Effector CD8-positive, alpha-beta T cell (primary cell): ENCODE results near the gene KRT86.
"Not testable (repeated sequence)": the region's sequence is repeated elsewhere in the genome, so short reads cannot be mapped to it uniquely, and the experiment has no call there.

ENCODE experiments used
- DNase-seq: peaks from one replicate; lab custom pipeline; 2025; lab: John Stamatoyannopoulos, UW

The KRT86 gene

DNA sequence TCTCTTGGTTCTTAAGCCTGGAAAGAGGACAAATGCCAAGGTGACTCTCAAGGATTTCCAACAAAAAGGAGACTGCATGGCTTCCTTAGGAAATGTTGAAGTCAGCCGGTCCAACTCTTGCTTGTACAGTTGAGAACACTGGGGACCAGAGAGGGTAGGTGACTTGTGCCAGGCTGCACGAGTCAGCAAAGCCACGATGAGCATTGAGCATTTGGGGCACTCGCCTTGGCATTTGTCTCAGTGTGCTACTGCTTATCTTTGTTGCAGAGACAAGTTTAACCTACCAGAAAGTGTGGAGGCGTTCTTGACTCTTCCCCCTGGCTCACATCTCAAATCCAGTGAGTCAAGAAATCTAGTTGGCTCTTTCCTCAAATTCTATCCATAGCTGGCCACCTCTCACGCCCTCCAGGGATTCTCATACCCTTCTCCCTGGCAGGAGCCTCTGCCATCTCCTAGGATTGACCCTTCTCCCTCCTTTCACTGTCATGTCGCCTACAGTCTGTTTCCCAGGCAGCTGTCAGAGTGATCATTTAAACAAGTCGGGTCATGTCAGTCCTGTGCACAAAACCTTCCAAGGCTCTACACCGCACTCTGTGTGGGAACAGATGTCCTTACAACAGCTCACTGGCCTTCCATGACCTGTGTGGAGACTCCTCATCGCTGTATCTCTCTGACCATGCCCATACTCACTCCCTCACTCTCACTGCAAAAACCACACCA lies 64.0 kb downstream of the KRT86 start:
- no peak for DNase-seq

DNA sequence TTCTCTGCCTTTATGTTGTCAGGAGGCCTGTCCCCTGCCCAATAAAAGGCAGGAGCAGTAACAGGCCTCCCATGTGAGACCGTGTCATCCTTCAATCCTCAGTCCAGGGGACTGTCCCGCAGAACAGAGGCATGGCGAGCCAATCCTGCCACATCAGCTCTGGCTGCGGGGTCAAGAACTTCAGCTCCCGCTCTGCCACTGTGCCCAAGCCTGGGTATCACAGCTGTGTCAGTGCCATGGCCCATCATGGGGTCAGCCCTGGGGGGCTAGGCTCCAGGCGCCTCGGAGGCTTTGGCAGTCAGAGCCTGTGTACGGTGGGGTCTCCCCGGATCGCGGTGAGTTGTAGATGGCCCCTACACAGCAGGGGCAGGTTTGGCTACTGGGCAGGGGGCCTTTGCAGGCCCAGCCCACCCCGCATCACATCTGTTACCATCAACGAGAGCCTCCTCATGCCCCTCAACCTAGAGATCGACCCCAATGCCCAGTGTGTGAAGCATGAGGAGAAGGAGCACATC lies 66.7 kb downstream of the KRT86 start:
- DNase-seq, result no peak

DNA sequence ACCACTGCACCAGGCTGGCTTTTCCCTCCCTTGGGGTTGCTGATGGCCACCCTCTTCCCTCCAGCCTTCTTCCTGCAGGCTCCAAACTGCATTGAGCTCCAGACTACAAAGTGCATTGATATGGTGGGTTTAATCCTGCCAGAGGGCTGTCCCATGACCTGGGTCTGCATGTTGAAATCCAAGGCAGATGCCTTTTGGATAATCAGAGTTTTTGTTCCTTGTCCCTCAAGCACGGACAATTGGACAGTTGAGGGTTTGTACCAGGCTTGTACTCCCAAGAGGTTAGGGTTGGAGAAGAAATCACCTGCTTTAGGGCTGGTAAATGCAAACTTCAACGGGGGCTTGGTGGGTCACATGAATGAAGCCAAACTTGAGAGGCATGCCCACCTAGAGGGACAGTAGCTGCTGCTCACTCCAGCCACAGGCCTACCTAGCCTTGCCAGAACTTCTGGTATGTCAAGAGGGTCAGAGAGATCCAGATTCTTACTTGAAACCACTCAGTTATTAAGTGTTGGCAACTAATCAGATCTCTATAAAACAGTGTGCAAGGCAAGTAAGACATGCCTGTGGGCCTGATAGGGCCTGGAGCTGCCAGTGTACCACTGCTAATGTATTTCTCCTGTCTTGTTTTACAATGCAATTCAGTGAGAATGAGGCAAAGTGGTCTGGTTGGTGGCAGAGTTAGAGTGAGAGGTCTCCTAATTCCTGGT lies 68.5 kb downstream of the KRT86 start:
- DNase-seq, result no peak

DNA sequence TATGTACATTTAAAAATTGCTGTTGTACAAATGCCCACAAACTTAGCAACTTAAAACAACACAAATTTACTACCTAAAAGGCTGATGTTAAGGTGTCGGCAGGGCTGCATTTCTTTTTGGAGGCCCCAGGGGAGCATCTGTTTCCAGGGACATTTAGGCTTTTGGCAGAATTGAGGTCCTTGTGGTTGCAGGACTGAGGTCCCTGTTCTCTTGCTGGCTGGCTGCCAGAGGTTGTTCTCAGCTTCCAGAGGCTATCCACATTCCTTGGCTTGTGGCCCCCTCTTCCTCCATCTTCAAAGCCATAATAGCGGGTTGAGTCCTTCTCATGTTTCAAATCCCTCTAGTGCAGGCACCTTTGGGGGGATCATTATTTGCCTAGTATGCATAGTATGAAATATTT lies 69.1 kb downstream of the KRT86 start:
- no peak for DNase-seq

DNA sequence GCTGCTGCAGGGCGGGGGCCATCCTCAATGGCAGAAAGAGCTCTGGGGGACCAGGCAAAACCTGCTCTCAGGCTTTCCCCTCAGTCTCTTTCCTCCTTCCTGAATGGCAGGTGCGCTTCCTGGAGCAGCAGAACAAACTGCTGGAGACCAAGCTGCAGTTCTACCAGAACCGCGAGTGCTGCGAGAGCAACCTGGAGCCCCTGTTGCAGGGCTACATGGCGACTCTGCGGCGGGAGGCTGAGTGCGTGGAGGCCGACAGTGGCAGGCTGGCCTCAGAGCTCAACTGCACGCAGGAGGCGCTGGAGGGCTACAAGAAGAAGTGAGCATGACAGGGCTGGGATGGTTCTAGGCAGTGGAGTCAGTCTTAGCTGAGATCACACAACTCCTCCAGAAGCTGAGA lies 69.7 kb downstream of the KRT86 start:
- no peak for DNase-seq

DNA sequence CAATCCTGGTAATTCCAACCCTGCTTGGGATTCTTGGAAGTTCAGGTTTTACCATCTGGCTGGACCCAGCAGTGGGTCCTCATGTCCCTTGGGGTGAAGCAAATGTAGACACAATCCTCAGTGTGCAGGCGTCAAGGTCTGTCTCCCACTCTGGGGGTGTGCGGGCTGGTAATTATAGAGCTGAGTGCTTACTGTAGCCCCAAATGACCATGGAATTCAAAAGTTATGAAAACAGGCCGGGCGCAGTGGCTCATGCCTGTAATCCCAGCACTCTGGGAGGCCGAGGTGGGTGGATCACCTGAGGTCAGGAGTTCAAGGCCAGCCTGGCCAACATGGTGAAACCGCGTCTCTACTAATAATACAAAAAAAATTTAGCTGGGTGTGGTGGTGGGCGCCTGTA lies 70.6 kb downstream of the KRT86 start:
- DNase-seq, result not testable (repeated sequence)

DNA sequence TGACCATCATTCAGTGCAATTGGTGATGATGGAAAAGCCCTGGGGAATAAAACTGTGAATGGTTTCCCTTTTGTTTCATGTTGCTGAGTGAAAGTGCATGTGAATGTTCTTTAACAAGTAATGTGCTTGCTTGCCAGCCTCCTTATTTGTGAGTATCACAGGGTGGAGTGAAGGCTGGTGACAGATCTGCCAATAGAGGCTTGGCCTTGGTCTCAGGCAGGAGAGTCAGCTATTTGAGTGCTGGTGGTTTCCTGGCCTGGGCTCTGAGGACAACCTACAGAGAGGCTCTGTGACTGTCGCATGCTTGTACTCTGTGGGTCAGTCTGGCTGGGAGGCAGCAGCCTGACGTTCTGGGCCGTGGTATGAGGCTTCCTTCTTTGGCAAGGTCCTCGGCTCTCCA lies 72.1 kb downstream of the KRT86 start:
- DNase-seq, result no peak

DNA sequence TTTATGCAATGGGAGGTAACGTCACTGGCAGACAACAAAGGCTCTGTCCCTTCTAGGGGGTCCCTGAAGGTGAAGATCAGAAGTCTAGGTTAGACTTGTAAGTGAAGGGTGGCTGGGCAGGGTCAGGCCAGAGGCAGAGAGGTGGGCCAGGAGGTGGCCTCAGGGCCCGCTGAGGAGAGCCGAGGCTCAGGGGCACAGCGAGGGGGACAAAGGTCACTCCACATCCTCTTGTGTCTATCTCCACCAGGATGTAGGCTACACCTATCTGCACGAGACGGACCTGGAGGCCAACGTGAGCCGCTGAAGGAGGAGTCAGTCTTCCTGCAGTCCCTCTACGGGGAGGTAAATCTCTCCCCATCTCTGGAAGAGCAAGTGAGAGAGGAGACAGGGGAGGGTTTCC lies 72.6 kb downstream of the KRT86 start:
- DNase-seq, result no peak

DNA sequence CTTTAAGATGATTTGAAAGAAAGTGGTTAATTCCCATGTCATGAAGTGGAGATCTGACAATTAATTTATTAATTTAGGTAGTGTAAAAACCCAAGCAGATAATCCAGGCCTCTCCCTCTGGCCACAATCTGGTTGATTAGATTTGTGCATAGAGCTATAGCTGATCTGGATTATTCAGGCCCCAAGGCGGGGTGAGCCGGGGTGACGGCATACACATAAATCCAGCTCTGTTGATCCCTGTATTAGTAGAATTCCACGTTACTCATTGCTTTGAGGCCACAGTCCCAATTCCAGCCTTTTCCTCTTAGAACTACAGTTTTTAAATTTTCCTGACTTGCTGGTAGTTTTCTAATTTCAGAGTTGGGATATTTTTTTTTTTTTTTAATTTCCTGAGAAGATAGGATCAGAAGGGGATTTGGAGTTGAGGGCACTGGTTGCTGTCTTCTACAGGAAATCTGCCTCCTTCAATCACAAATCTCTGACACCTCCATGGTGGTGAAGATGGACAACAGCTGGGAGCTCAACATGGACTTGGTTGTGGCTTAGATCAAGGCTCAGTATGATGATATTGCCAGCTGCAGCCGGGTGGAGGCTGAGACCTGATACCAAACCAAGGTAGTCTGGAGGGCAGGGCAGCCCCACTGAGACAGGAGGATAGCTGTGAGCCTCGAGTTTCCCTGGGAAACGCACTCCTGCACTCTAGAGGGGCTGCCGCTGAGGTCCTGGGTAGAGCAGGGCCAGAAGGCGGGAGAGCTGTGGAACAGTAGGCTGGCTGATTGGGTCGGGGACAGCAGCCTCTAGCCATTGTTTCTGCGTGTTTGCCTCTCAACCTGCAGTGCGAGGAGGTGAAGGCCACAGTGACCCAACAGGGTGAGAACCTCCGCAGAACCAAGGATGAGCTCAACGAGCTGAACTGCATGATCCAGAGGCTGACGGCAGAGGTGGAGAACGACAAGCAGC lies 73.4 kb downstream of the KRT86 start:
- no peak for DNase-seq

DNA sequence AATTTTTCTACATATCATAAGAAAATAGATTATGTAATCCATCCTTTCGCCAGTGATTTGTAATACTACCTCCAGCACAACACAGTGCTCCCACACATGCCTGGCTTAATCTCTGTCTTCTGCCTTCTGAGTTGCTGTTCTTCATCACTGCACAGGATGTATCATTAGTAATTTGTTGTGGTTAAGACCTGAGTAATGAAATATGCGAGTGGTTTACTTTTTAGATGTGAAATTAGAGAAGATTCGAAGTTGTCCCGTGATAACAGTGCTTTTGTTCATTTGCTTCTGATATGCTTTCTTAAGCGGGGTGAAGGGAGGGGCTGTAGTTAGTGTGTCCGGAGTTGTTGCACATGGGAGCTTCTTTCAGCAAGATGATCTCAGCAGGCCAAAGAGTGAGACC lies 74.8 kb downstream of the KRT86 start:
- no peak for DNase-seq

DNA sequence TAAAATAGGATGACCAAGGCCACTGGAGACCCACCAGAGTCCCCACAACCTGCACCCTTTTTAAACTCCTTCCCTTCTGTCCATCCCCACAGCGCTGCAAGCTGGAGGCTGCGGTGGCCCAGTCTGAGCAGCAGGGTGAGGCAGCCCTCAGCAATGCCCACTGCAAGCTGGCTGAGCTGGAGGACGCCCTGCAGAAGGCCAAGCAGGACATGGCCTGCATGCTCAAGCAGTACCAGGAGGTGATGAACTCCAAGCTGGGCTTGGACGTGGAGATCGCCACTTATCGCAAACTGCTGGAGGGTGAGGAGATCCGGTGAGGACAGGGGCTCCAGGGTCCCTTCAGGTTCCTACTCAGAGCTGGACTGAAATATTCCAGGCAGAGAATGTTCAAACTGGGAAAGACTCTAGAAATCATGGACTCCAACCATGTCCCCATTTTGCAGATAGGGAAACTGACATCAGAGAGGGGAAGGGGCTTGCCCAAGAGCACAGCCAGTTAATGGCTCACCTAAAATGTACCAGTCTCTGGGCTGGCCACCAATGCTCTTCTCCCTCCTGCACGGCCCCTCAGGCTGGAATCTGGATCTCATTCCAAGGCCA lies 75.7 kb downstream of the KRT86 start:
- DNase-seq, result no peak

DNA sequence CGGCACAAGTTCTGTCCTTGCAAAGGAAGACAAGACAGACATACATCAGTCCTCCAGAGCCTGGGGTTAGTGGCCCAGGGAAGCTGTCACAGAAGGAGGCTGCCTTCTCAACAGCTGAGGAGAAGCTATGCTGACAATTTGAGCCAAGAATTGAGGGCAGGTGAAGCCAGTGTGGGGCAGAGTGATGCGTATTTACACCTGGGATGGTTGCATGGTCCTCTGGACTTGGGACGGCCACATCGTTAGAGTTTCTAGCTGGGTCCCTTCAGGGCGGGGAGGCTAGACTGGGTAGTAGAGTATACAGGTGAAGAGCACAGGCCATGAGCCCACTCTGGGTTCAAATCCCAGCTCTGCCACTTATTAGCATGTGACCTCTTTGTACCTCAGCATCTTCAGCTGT lies 76.3 kb downstream of the KRT86 start:
- DNase-seq, result no peak

DNA sequence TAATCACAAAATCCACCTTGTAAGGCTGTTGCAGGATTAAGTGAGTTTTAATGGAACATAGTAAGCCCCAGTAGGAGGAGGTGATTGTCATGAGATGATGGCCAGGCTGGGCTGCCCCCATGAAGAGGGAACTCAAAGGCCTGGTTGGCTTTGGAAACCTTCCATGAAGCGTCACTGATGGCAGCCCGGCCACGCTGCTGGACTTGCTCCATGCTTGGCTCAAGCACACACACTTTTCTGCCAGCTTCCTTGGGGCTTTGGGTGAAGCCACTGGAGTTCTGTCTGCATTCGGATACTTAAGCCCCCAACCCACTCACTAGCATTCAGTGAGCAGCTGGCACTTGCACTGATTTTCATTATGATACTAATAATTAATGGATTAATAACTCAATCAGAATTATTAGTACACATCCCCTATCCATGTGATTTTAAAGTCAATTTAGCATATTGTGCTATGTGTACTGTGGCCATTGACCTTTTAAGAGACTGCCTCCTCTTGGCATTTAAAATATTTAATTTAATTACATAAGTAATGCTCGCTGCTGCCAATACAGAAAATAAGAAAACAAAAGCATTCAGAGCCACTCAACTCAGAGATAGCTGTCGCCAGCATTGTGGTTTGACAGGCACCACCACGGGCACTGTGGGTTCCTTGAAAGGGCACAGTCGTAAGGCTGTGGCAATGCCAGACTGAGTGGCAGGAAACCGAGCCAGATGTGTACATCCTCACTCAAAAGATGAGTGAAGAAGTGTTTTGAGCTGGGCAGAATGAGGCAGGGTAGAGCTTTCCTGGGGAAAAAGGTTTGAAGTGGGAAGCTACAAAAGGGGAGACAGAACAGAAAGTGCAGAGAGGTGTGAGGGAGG lies 77.0 kb downstream of the KRT86 start:
- DNase-seq, result peak; percentile 18

DNA sequence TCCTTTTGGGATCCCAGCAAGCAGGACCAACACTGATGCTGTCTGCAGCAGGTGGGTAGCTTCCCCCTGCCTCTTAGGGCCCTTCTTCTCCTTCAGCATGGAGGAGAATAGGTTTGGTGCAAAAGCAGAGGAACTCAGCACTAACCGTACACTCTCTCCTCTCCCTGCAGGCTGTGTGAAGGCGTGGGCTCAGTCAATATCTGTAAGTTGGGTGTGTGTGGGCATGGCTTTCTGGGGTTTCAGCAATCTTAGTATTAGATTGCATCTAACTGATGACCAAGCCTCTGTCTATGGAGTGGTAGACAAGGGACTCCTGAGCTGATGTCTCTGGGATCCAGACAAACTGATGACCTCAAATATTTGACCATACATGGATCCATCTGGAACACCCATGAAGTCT lies 78.5 kb downstream of the KRT86 start:
- no peak for DNase-seq

DNA sequence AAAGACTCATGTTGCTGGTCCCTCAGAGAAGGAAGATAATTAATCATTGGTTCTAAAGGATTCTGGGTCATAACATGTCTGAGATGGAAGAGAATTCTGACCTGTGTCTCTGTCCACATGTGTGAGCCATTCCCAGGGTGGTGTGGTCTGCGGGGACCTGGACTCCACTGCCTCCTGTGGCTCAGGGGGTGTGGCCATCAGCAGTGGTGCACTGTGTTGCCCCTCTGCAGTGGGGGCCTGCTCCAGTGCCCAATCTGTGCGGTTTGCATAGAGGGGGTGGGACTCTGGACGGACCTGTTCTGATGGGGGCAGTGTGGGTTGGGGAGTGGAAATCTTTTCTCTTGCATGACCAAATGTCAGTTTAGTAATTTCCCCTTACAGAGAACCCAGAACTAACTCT lies 79.3 kb downstream of the KRT86 start:
- no peak for DNase-seq

DNA sequence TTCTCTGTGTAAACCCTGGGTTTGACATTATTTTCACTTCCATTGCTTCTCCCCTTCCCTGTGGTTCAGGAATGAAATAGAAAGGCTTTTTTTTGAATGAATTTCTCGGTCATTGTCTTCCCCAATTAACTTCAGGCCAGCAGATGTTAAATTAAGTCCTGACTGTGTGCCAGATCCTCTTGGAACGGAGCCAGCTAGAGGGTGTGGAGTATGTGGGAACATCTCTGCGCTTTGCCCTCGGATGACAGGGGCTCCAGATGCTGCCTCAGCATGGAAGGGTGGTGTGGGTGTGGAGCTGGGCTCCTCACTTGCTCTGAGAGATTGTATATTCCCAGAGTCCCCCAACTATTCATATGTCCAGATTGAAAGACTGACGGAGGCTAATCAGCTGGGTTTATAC lies 79.8 kb downstream of the KRT86 start:
- no peak for DNase-seq

DNA sequence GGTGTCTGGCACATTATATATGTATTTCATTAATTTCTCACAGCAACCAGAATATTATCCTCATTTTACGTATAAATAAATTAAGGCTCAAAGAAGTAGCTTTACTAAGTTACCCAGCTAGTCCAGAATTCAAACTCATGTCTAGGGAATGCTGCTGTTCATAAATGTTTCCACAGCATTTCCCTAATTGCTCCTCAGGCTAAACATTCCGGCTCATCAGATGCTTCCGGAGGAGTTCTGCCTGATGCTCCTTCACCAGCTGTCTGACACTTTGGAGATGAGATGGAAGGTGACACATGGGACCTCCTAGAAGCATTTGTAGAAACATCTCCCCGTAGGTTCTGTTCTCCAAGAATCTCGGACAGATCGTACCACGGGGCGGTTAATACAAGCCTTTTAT lies 80.7 kb downstream of the KRT86 start:
- DNase-seq, result no peak

DNA sequence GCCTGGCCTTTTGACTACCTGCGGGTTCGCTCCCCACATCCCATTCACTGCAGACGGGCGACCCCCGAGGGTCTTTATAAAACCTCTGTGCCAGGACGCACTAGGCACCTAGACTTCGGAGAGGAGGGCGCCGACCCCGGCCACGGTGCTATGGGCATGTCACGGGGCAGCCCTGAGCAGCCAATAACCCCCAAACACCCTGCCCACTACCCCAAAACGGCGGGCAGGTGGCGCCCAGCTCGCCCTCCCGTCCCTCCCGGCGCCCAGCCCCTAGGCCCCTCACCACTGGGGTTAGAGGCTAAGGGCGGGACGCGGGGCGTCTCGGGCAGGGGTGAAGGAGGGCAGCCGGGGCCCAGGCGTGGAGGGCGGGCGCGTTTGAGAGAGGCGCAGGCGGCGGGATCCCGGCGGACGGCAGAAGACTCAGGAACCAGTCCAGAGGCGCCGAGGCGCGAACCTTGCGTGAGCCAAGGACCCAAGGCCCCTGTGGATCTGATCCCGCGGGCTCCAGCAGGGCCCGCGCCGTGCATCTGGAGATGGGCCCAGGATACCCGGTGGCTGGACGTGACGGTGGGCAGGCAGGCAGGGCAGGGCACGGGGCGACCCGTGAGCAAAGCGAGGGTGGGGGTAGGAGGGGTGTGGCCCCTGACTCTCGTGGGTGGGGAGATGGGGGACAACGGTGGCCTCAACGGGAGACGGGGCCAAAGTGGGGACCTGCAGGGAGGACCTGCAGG lies 81.8 kb downstream of the KRT86 start:
- no peak for DNase-seq

DNA sequence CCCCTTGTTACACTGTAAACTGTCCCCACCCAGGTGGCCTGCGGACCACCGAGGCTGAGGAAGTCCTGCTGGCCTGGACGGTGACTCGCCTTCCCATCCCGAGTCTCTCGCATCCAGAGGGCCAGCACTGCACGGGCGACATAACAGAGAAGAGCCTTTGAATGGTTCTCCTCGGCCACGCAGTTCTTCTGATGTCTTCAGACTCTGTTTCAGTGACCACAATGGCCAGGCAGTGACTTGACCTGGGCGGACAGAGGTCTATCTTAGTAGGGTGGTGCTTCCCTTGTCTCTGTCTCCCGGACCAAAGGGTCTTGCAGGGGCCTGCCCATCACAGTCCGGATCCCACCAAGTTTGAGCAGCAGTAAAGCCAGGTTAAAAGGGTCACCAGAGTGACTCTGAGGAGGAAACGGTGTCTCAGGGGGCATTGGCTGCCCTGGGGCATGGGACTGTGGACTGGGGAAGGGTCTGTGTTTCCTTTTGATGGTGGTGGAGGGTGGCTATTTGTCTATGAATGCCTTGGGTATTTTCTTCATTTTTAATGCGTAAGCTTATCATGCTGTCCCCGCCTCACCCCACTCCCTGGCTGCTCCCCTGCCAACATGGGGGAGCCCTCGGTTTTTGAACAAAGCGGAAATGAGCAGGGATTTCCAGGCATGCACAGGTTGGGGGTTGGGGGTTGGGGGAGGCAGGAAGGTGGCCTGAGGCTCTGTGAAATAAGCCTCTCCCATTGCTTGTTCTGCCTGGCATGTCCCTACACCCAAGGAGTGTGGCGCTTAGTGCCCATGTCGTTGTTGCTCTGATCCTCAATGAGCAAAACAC lies 82.5 kb downstream of the KRT86 start:
- DNase-seq, result no peak
